ENCODE results near the gene ZBED6.

- TF ChIP-seq CTCF (IDR thresholded peaks at IDR 0.05 in 8 of 11, conservative IDR thresholded peaks at IDR 0.05 in 3 of 11) (no peak), POLR2A (IDR thresholded peaks at IDR 0.05) (no peak), POLR2AphosphoS5 (IDR thresholded peaks at IDR 0.05) (no peak)
These were observed 4.5 kb downstream of the ZBED6 start for GRCh38 chr1:203799971-203800370.

All from spleen (tissue), 7 donors.